B cell (primary cell): ENCODE data around the gene KIF9.

ENCODE experiments used
- CTCF ChIP-seq: fragments of 200-600 bp; IDR thresholded peaks from one replicate; pipeline ENCODE4 v1.8.0; 2022; ENCODE audit warnings: antibody characterized with exemption, mild to moderate bottlenecking
- EZH2 ChIP-seq: IDR thresholded peaks from 2 replicates; pipeline ENCODE4 v1.6.1; 2012; ENCODE audit warnings: borderline replicate concordance, low read depth, mild to moderate bottlenecking, moderate library complexity, low read length; ENCODE audit not compliant: insufficient read depth, poor library complexity, severe bottlenecking

DNA sequence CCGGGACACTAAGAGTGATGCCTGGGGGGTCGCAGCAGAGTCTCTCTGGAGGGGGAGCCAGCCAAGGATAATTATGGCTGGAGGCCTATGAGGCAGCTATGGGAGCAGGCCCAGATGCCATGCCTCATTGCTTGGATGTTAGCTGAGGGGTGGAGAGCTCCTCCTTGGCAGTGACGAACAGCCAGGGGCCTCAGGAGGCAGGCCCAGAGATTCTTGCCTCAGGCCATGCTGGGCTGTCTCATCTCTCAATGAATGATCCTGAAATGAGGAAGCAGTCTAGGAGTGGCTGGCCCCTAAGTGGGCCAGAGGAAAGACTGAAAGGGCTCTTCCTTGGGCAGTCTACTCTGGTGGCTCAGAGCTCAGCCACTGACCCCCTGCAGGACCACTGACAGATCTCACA, 21.3 kb downstream of the KIF9 start:
- TF ChIP-seq CTCF = no peak
- no peak for TF ChIP-seq EZH2
